K562 (cell line): ENCODE results near the gene POLL. TPM values are rescaled to one million over a fixed set of nuclear protein-coding genes. Genes with fewer than 3 reads are reported as not detected.

Experiments
- ADNP ChIP-seq: fragments of 200-800 bp; sonication (Bioruptor generic); IDR thresholded peaks from 2 replicates; pipeline ENCODE4 v1.6.1; 2016; ENCODE audit warnings: missing genetic modification characterization, missing compliant biosample characterization
- ARID2 ChIP-seq: fragments of 450-650 bp; IDR thresholded peaks from 2 replicates; pipeline ENCODE4 v1.6.1; 2017; ENCODE audit warnings: antibody characterized with exemption, mild to moderate bottlenecking
- ARID3A ChIP-seq: IDR thresholded peaks from 2 replicates; pipeline ENCODE4 v1.6.1; 2012; ENCODE audit warnings: low read depth, low read length, improper control_type of control experiment, borderline replicate concordance
- BRF2 ChIP-seq: IDR thresholded peaks from 3 replicates; pipeline ENCODE4 v1.6.1; 2011; ENCODE audit warnings: borderline replicate concordance, mild to moderate bottlenecking; ENCODE audit not compliant: insufficient read length, insufficient read depth
- CC2D1A ChIP-seq: fragments of 450-650 bp; IDR thresholded peaks from 2 replicates; pipeline ENCODE4 v1.6.1; 2017; ENCODE audit warnings: mild to moderate bottlenecking
- CTCF ChIP-seq, 3 experiments: IDR thresholded peaks in 2 of 3; conservative IDR thresholded peaks in 1 of 3; 2 replicates each; pipeline ENCODE4 v1.5.1; 2011 to 2012; ENCODE audit warnings: low read length in 3 of 3, mild to moderate bottlenecking in 3 of 3, control low read depth in 2 of 3, improper control_type of control experiment in 1 of 3, inconsistent platforms in 1 of 3, low read depth in 1 of 3, mixed read lengths in 1 of 3, moderate library complexity in 1 of 3; ENCODE audit not compliant: insufficient read depth in 2 of 3
- EHMT2 ChIP-seq: fragments of 450-650 bp; IDR thresholded peaks from 2 replicates; pipeline ENCODE4 v1.6.1; 2018; ENCODE audit warnings: antibody characterized with exemption
- ETV5 ChIP-seq: sonication (generic); formaldehyde crosslinking; IDR thresholded peaks from 2 replicates; pipeline ENCODE4 v1.4.0; 2020; ENCODE audit warnings: low read depth, mild to moderate bottlenecking, missing genetic modification reagents
- RB1 ChIP-seq: fragments of 450-650 bp; IDR thresholded peaks from 2 replicates; pipeline ENCODE4 v1.6.1; 2017; ENCODE audit warnings: low read depth, mild to moderate bottlenecking
- STAT5B ChIP-seq: fragments of 250-450 bp; sonication (Bioruptor Pico); IDR thresholded peaks from 2 replicates; pipeline ENCODE4 v1.8.0; 2021; ENCODE audit warnings: mild to moderate bottlenecking, inconsistent platforms
- SUPT5H ChIP-seq: fragments of 450-650 bp; IDR thresholded peaks from 2 replicates; pipeline ENCODE4 v1.6.1; 2016
- TCF3 ChIP-seq: sonication (generic); formaldehyde crosslinking; IDR thresholded peaks from 2 replicates; pipeline ENCODE4 v1.4.0; 2020; ENCODE audit warnings: mild to moderate bottlenecking, missing genetic modification reagents
- XRCC5 ChIP-seq: fragments of 200-400 bp; formaldehyde crosslinking; IDR thresholded peaks from 2 replicates; pipeline ENCODE4 v1.6.1; 2017; ENCODE audit warnings: low read depth, mild to moderate bottlenecking, low read length
- ZNF224 ChIP-seq: sonication (generic); formaldehyde crosslinking; IDR thresholded peaks from 2 replicates; pipeline ENCODE4 v1.8.0; 2022; ENCODE audit warnings: mild to moderate bottlenecking, missing genetic modification reagents
- polyA plus RNA-seq, 8 experiments: library from polyadenylated mRNA; depleted of rRNA in 4 of 8; stranded (reverse) in 5 of 8; unstranded in 3 of 8; fragments of >200 nt; fragmentation: Nextera tagmentation in 2 of 8; fragmentation: Illumina TruSeq in 1 of 8; extraction: Ambion mirVana in 2 of 8; extraction: Trizol in 1 of 8; gene quantifications; 2 replicates each; pipeline versions ENCODE4 v1.2.1 to v1.2.3, GENCODE V29; 2011 to 2014; ENCODE audit warnings: inconsistent platforms in 1 of 8, missing spikeins in 1 of 8
- total RNA-seq, 7 experiments: library from RNA; depleted of rRNA in 6 of 7; stranded (reverse); fragments of >200 nt in 6 of 7; fragmentation: Illumina TruSeq in 2 of 7; extraction: Trizol in 2 of 7; gene quantifications; 2 replicates each; pipeline versions ENCODE4 v1.2.1 to v1.2.3, GENCODE V29; 2011 to 2021; ENCODE audit warnings: low replicate concordance in 1 of 7

The POLL gene
- total and polyA plus RNA-seq, 9 of the 15 experiments (the other 6 are each of a cell fraction or from before 2014, with no cell fraction given) = 1.2 to 18.7 (median 10.9) TPM

- TF ChIP-seq CC2D1A (peak; percentile 64; the same call in 1 of the 2 replicates), ARID3A (peak; percentile 61; the same call in 1 of the 2 replicates), BRF2 (no peak), EHMT2 (no peak), RB1 (peak; percentile 44; the same call in 1 of the 2 replicates), ETV5 (CRISPR knock-in tag) (no peak), TCF3 (peak; percentile 16; the same call in 1 of the 2 replicates), CTCF (IDR thresholded peaks at IDR 0.05 in 2 of 3, conservative IDR thresholded peaks at IDR 0.05 in 1 of 3; ENCODE audit: insufficient read depth in 2 of 3, low read depth in 1 of 3, low read length in 3 of 3) (peak; percentile 91 to 97 (median 95)), SUPT5H (no peak), ADNP (tag) (no peak), XRCC5 (peak; percentile 56; the same call in 1 of the 2 replicates), STAT5B (no peak), ZNF224 (CRISPR knock-in tag) (no peak), ARID2 (0 out of 2 replicates have a peak, but pooled peaks have one; percentile 37)
Observed at GRCh38 chr10:101602761-101603398, 14.8 kb upstream of the POLL start (continued).
